Transverse colon (tissue), 4 donors: ENCODE data around the gene AGAP1.

Experiments
- POLR2A ChIP-seq: fragments of 450-650 bp; IDR thresholded peaks from one replicate; pipeline ENCODE4 v1.6.1; 2016; ENCODE audit warnings: antibody characterized with exemption, mild to moderate bottlenecking, moderate library complexity
- POLR2AphosphoS5 ChIP-seq, 3 donors: sonication (generic); formaldehyde crosslinking; IDR thresholded peaks; one replicate each; pipeline ENCODE4 v1.6.1; 2016; ENCODE audit warnings: antibody characterized with exemption in 3 of 3
- TF ChIP-seq, protein P1 (sequence below), 5 experiments: fragments of 200-600 bp in 3 of 5; fragments of 450-650 bp in 2 of 5; sonication (generic) in 3 of 5; IDR thresholded peaks; 1 replicate in 2 of 5; 2 replicates in 3 of 5; pipeline ENCODE4 v1.5.1; 2016 to 2017; ENCODE audit warnings: antibody characterized with exemption in 5 of 5, inconsistent platforms in 3 of 5, mild to moderate bottlenecking in 2 of 5, moderate library complexity in 1 of 5

GRCh38 chr2:235850289-235850688 lies 356.4 kb downstream of the AGAP1 start:
- TF ChIP-seq, protein P1, sequence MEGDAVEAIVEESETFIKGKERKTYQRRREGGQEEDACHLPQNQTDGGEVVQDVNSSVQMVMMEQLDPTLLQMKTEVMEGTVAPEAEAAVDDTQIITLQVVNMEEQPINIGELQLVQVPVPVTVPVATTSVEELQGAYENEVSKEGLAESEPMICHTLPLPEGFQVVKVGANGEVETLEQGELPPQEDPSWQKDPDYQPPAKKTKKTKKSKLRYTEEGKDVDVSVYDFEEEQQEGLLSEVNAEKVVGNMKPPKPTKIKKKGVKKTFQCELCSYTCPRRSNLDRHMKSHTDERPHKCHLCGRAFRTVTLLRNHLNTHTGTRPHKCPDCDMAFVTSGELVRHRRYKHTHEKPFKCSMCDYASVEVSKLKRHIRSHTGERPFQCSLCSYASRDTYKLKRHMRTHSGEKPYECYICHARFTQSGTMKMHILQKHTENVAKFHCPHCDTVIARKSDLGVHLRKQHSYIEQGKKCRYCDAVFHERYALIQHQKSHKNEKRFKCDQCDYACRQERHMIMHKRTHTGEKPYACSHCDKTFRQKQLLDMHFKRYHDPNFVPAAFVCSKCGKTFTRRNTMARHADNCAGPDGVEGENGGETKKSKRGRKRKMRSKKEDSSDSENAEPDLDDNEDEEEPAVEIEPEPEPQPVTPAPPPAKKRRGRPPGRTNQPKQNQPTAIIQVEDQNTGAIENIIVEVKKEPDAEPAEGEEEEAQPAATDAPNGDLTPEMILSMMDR (IDR thresholded peaks at IDR 0.05) = no peak
- TF ChIP-seq POLR2A = no peak
- no peak for TF ChIP-seq POLR2AphosphoS5 (IDR thresholded peaks at IDR 0.05)
